ENCODE measurements around the gene LNX1. TPM values are rescaled to one million over a fixed set of nuclear protein-coding genes. Genes with fewer than 3 reads are reported as not detected.

Gene LNX1
- total and polyA plus RNA-seq, 2 of the 13 experiments (the other 11 are each of a cell fraction or from before 2014, with no cell fraction given): 0.49 TPM

DNA sequence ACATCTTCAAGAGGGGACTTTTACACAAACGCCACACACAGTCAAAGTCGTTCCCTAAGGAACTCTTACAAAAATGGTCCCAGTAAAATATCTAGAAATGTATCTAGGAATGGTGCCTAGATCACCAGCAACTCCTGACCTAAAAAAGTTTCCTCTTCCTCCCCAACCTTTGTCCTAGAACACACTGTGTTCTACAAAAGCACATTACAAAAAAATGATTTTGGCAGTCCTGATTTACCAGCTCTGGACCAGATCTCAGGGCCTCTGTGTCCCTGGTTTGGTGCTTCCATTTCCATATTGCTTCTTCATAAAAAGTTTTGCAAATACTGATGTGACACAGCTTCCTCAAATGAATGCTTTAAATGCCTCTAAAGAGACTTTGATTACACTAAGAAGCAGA is 55.0 kb downstream of the LNX1 start:
- H3K4me3 ChIP-seq (replicated peaks in 1 of 3; ENCODE audit: insufficient read depth in 1 of 3, low read depth in 2 of 3, low read length in 3 of 3): no peak overlapping the region
- no peaks in the 10 kb centered on the region for H3K9me3 ChIP-seq (ENCODE audit: low read length)
- no peaks in the 10 kb centered on the region for H4K20me1 ChIP-seq (ENCODE audit: insufficient read depth, low read length)
- in situ Hi-C loops (cut with HindIII; ENCODE audit: extremely low pct_ligation_motif_present, low pct_unique_long_range_greater_than_20kb): no loop called here
- no peak for ATAC-seq
- WGBS (ENCODE audit: low lambda C conversion rate): 17% methylated on average over 2 of the region's 2 CpGs
- H3K27ac ChIP-seq (ENCODE audit: extremely low read length, insufficient read depth, low read length): no peak overlapping the region
- no TSS peak for BruUV-seq (replicated peaks)
- DNase-seq (ENCODE audit: low spot score): no peak
- no peaks in the 10 kb centered on the region for H3K27me3 ChIP-seq (ENCODE audit: control insufficient read depth in 1 of 2, insufficient read depth in 2 of 2, low read length in 2 of 2)
- no peak overlapping the region for H3K9ac ChIP-seq (ENCODE audit: insufficient read depth, low read depth, low read length)
- no peak overlapping the region for H2AFZ ChIP-seq (ENCODE audit: low read length)
- POLR2A ChIA-PET: no interaction called here
- H3K4me2 ChIP-seq (ENCODE audit: low read depth, low read length): no peak overlapping the region
- intact Hi-C loops (cut with micrococcal nuclease; ENCODE audit: unreplicated experiment): no loop called here
- H3K79me2 ChIP-seq (ENCODE audit: insufficient read depth, low read length): no peaks in the 10 kb centered on the region
- CTCF ChIA-PET (ENCODE audit: low intra/inter-chr PET ratio, low total read pairs): no interaction called here
- TF ChIP-seq HNRNPLL (IDR thresholded peaks at IDR 0.05; ENCODE audit: low read depth, low read length, poor library complexity, severe bottlenecking) (no peak), RBFOX2 (IDR thresholded peaks at IDR 0.05; ENCODE audit: low read depth, low read length) (no peak), ATF1 (CRISPR knock-in tag; IDR thresholded peaks at IDR 0.05) (no peak), CEBPB (IDR thresholded peaks at IDR 0.05; ENCODE audit: borderline replicate concordance, low read depth, low read length) (no peak), SRF (IDR thresholded peaks at IDR 0.05; ENCODE audit: low read depth, low read length) (no peak), KLF6 (CRISPR knock-in tag; IDR thresholded peaks at IDR 0.05) (no peak)
- FAIRE-seq: no peak
- no peaks in the 10 kb centered on the region for H3K36me3 ChIP-seq (replicated peaks in 1 of 2; ENCODE audit: control insufficient read depth in 1 of 2, insufficient read depth in 2 of 2, low read length in 2 of 2)
- H3K4me1 ChIP-seq (ENCODE audit: insufficient read depth, low read length): no peaks in the 10 kb centered on the region

GRCh38 chr4:53535567-53535966 is 55.7 kb downstream of the LNX1 start:
- no peak overlapping the region for H2AFZ ChIP-seq (ENCODE audit: low read length)
- WGBS (ENCODE audit: low lambda C conversion rate): 5% methylated on average over 3 of the region's 3 CpGs
- DNase-seq (ENCODE audit: low spot score): no peak
- no peak overlapping the region for H3K27ac ChIP-seq (ENCODE audit: extremely low read length, insufficient read depth, low read length)
- no peak overlapping the region for H3K4me3 ChIP-seq (replicated peaks in 1 of 3; ENCODE audit: insufficient read depth in 1 of 3, low read depth in 2 of 3, low read length in 3 of 3)
- ChIA-PET CTCF (ENCODE audit: low intra/inter-chr PET ratio, low total read pairs) (no interaction called here), POLR2A (no interaction called here)
- no peak overlapping the region for H3K9ac ChIP-seq (ENCODE audit: insufficient read depth, low read depth, low read length)
- no peaks in the 10 kb centered on the region for H3K27me3 ChIP-seq (ENCODE audit: control insufficient read depth in 1 of 2, insufficient read depth in 2 of 2, low read length in 2 of 2)
- ATAC-seq: no peak
- no TSS peak for BruUV-seq (replicated peaks)
- H3K4me2 ChIP-seq (ENCODE audit: low read depth, low read length): no peak overlapping the region
- no peaks in the 10 kb centered on the region for H3K4me1 ChIP-seq (ENCODE audit: insufficient read depth, low read length)
- H4K20me1 ChIP-seq (ENCODE audit: insufficient read depth, low read length): no peaks in the 10 kb centered on the region
- no peaks in the 10 kb centered on the region for H3K36me3 ChIP-seq (replicated peaks in 1 of 2; ENCODE audit: control insufficient read depth in 1 of 2, insufficient read depth in 2 of 2, low read length in 2 of 2)
- intact Hi-C loops (cut with micrococcal nuclease; ENCODE audit: unreplicated experiment): no loop called here
- no peaks in the 10 kb centered on the region for H3K79me2 ChIP-seq (ENCODE audit: insufficient read depth, low read length)
- in situ Hi-C loops (cut with HindIII; ENCODE audit: extremely low pct_ligation_motif_present, low pct_unique_long_range_greater_than_20kb): no loop called here
- H3K9me3 ChIP-seq (ENCODE audit: low read length): no peaks in the 10 kb centered on the region
- no peak for FAIRE-seq
- TF ChIP-seq ATRX (CRISPR knock-in tag; IDR thresholded peaks at IDR 0.05; ENCODE audit: borderline replicate concordance): no peak
- TF ChIP-seq XBP1 (CRISPR knock-in tag; IDR thresholded peaks at IDR 0.05): no peak
- TF ChIP-seq, protein P1, sequence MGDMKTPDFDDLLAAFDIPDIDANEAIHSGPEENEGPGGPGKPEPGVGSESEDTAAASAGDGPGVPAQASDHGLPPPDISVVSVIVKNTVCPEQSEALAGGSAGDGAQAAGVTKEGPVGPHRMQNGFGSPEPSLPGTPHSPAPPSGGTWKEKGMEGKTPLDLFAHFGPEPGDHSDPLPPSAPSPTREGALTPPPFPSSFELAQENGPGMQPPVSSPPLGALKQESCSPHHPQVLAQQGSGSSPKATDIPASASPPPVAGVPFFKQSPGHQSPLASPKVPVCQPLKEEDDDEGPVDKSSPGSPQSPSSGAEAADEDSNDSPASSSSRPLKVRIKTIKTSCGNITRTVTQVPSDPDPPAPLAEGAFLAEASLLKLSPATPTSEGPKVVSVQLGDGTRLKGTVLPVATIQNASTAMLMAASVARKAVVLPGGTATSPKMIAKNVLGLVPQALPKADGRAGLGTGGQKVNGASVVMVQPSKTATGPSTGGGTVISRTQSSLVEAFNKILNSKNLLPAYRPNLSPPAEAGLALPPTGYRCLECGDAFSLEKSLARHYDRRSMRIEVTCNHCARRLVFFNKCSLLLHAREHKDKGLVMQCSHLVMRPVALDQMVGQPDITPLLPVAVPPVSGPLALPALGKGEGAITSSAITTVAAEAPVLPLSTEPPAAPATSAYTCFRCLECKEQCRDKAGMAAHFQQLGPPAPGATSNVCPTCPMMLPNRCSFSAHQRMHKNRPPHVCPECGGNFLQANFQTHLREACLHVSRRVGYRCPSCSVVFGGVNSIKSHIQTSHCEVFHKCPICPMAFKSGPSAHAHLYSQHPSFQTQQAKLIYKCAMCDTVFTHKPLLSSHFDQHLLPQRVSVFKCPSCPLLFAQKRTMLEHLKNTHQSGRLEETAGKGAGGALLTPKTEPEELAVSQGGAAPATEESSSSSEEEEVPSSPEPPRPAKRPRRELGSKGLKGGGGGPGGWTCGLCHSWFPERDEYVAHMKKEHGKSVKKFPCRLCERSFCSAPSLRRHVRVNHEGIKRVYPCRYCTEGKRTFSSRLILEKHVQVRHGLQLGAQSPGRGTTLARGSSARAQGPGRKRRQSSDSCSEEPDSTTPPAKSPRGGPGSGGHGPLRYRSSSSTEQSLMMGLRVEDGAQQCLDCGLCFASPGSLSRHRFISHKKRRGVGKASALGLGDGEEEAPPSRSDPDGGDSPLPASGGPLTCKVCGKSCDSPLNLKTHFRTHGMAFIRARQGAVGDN (CRISPR knock-in tag; IDR thresholded peaks at IDR 0.05): no peak
- no peak for TF ChIP-seq ZNF792 (CRISPR knock-in tag; IDR thresholded peaks at IDR 0.05)
- TF ChIP-seq, protein P2, sequence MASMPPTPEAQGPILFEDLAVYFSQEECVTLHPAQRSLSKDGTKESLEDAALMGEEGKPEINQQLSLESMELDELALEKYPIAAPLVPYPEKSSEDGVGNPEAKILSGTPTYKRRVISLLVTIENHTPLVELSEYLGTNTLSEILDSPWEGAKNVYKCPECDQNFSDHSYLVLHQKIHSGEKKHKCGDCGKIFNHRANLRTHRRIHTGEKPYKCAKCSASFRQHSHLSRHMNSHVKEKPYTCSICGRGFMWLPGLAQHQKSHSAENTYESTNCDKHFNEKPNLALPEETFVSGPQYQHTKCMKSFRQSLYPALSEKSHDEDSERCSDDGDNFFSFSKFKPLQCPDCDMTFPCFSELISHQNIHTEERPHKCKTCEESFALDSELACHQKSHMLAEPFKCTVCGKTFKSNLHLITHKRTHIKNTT (CRISPR knock-in tag; IDR thresholded peaks at IDR 0.05): no peak
- no peak for TF ChIP-seq ZKSCAN5 (CRISPR knock-in tag; IDR thresholded peaks at IDR 0.05)
- TF ChIP-seq ZNF432 (CRISPR knock-in tag; IDR thresholded peaks at IDR 0.05; ENCODE audit: borderline replicate concordance): no peak
- no peak for TF ChIP-seq MTF1 (CRISPR knock-in tag; IDR thresholded peaks at IDR 0.05)
- no peak for TF ChIP-seq KDM5A (IDR thresholded peaks at IDR 0.05; ENCODE audit: borderline replicate concordance, low read length)
- no peak for TF ChIP-seq KAT2B (IDR thresholded peaks at IDR 0.05; ENCODE audit: borderline replicate concordance, low read depth, low read length)

All from HepG2 (cell line).